Tongue (tissue), 2 donors: ENCODE data around the gene ZMYM4. TPM values are rescaled to one million over a fixed set of nuclear protein-coding genes. Genes with fewer than 3 reads are reported as not detected.

Experiments
- DNase-seq: peaks from one replicate; pipeline ENCODE4 v3.0.0-alpha.2; 2015
- total RNA-seq: library from RNA; depleted of rRNA; stranded (reverse); fragments of >200 nt; gene quantifications from one replicate; pipeline ENCODE4 v1.2.3, GENCODE V29; 2014

The ZMYM4 gene
- total RNA-seq, 1 donor from 2014 or later: 54.4 TPM

GRCh38 chr1:35278886-35279554 lies 10.5 kb downstream of the ZMYM4 start:
- no peak for DNase-seq

GRCh38 chr1:35279555-35279904 lies 11.0 kb downstream of the ZMYM4 start:
- DNase-seq: no peak

- no peak for DNase-seq
Measured at GRCh38 chr1:35280006-35280405, 11.5 kb downstream of the ZMYM4 start.

GRCh38 chr1:35281565-35281964 lies 13.1 kb downstream of the ZMYM4 start:
- no peak for DNase-seq

- no peak for DNase-seq
Measured at GRCh38 chr1:35282172-35282571, 13.7 kb downstream of the ZMYM4 start.

- no peak for DNase-seq
Measured at GRCh38 chr1:35284852-35285251, 16.3 kb downstream of the ZMYM4 start.

GRCh38 chr1:35285771-35286606 lies 17.5 kb downstream of the ZMYM4 start:
- no peak for DNase-seq

- DNase-seq: no peak
Measured at GRCh38 chr1:35287807-35288640, 19.5 kb downstream of the ZMYM4 start.

GRCh38 chr1:35288761-35289160 lies 20.3 kb downstream of the ZMYM4 start:
- no peak for DNase-seq

GRCh38 chr1:35290452-35290851 lies 21.9 kb downstream of the ZMYM4 start:
- DNase-seq: no peak

GRCh38 chr1:35294809-35295208 lies 26.3 kb downstream of the ZMYM4 start:
- no peak for DNase-seq

- no peak for DNase-seq
Measured at GRCh38 chr1:35297886-35298285, 29.4 kb downstream of the ZMYM4 start.

- DNase-seq: peak; percentile 51
Measured at GRCh38 chr1:35298464-35298863, 30.0 kb downstream of the ZMYM4 start.

- DNase-seq: no peak
Measured at GRCh38 chr1:35300376-35300775, 31.9 kb downstream of the ZMYM4 start.

GRCh38 chr1:35301674-35302392 lies 33.3 kb downstream of the ZMYM4 start:
- DNase-seq: no peak

- DNase-seq: no peak
Measured at GRCh38 chr1:35305383-35305782, 36.9 kb downstream of the ZMYM4 start.

- no peak for DNase-seq
Measured at GRCh38 chr1:35315649-35316048, 47.1 kb downstream of the ZMYM4 start.

- DNase-seq: no peak
Measured at GRCh38 chr1:35316264-35316663, 47.8 kb downstream of the ZMYM4 start.

- no peak for DNase-seq
Measured at GRCh38 chr1:35319988-35320713, 51.6 kb downstream of the ZMYM4 start.

GRCh38 chr1:35320937-35321336 lies 52.4 kb downstream of the ZMYM4 start:
- no peak for DNase-seq

GRCh38 chr1:35324486-35324885 lies 56.0 kb downstream of the ZMYM4 start:
- no peak for DNase-seq
